Fibroblast of lung (primary cell): Measurements from ENCODE around the gene TANGO2. TPM values are rescaled to one million over a fixed set of nuclear protein-coding genes. Genes with fewer than 3 reads are reported as not detected.

ENCODE experiments used
- DNase-seq, 2 donors: peaks; one replicate each; pipeline versions ENCODE4 v3.0.0 to v3.0.0-alpha.2; 2010; ENCODE audit warnings: low read depth in 2 of 2
- H2AFZ ChIP-seq: 2 replicates; pipeline ENCODE4 v1.5.1; 2012; ENCODE audit warnings: low read length, control low read depth, inconsistent platforms
- H3K27ac ChIP-seq: 2 replicates; pipeline ENCODE4 v1.5.1; 2011; ENCODE audit warnings: low read length, control low read depth; ENCODE audit not compliant: insufficient read depth
- H3K27me3 ChIP-seq: 2 replicates; pipeline ENCODE4 v1.5.1; 2011; ENCODE audit warnings: mild to moderate bottlenecking, low read length; ENCODE audit not compliant: control insufficient read depth, insufficient read depth
- H3K36me3 ChIP-seq: 2 replicates; pipeline ENCODE4 v1.5.1; 2011; ENCODE audit warnings: low read length; ENCODE audit not compliant: control insufficient read depth, insufficient read depth
- H3K4me1 ChIP-seq: 2 replicates; pipeline ENCODE4 v1.5.1; 2011; ENCODE audit warnings: low read length; ENCODE audit not compliant: control insufficient read depth, insufficient read depth; ENCODE audit errors: extremely low read depth
- H3K4me2 ChIP-seq: 2 replicates; pipeline ENCODE4 v1.5.1; 2011; ENCODE audit warnings: low read length, control low read depth; ENCODE audit not compliant: insufficient read depth; ENCODE audit errors: extremely low read depth
- H3K4me3 ChIP-seq, 4 experiments: fragments of 200-600 bp in 1 of 4; sonication (generic) in 1 of 4; replicated peaks in 1 of 4; 2 replicates each; pipeline ENCODE4 v1.5.1; 2011 to 2016; ENCODE audit warnings: low read length in 4 of 4, low read depth in 3 of 4, mild to moderate bottlenecking in 3 of 4, control low read depth in 2 of 4, inconsistent platforms in 1 of 4, mixed read lengths in 1 of 4; ENCODE audit not compliant: insufficient read depth in 1 of 4; ENCODE audit errors: control extremely low read depth in 1 of 4
- H3K79me2 ChIP-seq: 2 replicates; pipeline ENCODE4 v1.5.1; 2012; ENCODE audit warnings: mild to moderate bottlenecking, low read length, inconsistent platforms; ENCODE audit not compliant: control insufficient read depth, insufficient read depth
- H3K9ac ChIP-seq: 2 replicates; pipeline ENCODE4 v1.5.1; 2011; ENCODE audit warnings: mild to moderate bottlenecking, low read length, control low read depth; ENCODE audit not compliant: insufficient read depth
- H3K9me3 ChIP-seq: 2 replicates; pipeline ENCODE4 v1.5.1; 2012; ENCODE audit warnings: low read depth, low read length; ENCODE audit not compliant: control insufficient read depth, insufficient read depth
- H4K20me1 ChIP-seq: 2 replicates; pipeline ENCODE4 v1.5.1; 2011; ENCODE audit warnings: low read length; ENCODE audit not compliant: control insufficient read depth, insufficient read depth; ENCODE audit errors: extremely low read depth
- CTCF ChIP-seq, 2 donors: IDR thresholded peaks in 1 of 2; conservative IDR thresholded peaks in 1 of 2; 1 replicate in 1 of 2; 2 replicates in 1 of 2; pipeline ENCODE4 v1.5.1; 2011 to 2012; ENCODE audit warnings: low read length in 2 of 2, control low read depth in 1 of 2, inconsistent platforms in 1 of 2, low read depth in 1 of 2, mild to moderate bottlenecking in 1 of 2
- EZH2 ChIP-seq: IDR thresholded peaks from 2 replicates; pipeline ENCODE4 v1.5.1; 2012; ENCODE audit warnings: low read length, control low read depth, mild to moderate bottlenecking; ENCODE audit errors: missing control alignments
- polyA plus RNA-seq, 2 donors: library from polyadenylated mRNA; depleted of rRNA in 1 of 2; stranded (reverse) in 1 of 2; unstranded in 1 of 2; fragments of >200 nt; gene quantifications; 2 replicates each; pipeline ENCODE4 v1.2.1, GENCODE V29; 2011 to 2012; ENCODE audit warnings: missing spikeins in 1 of 2
- total RNA-seq: library from RNA; depleted of rRNA; stranded (reverse); fragments of >200 nt; gene quantifications from 2 replicates; pipeline ENCODE4 v1.2.1, GENCODE V29; 2014

Gene TANGO2
- total and polyA plus RNA-seq, 2 donors (not counting 1 experiment from before 2014, with no cell fraction given): 28.3 to 52.8 TPM

GRCh38 chr22:19984851-19985811 lies 35.8 kb upstream of the TANGO2 start:
- H3K9ac ChIP-seq: no peak overlapping the region
- no peak for DNase-seq
- no peak overlapping the region for H3K4me3 ChIP-seq
- H3K27me3 ChIP-seq: no peaks in the 10 kb centered on the region
- H3K4me2 ChIP-seq: no peak overlapping the region
- H3K27ac ChIP-seq: no peak overlapping the region
- H3K9me3 ChIP-seq: no peaks in the 10 kb centered on the region
- H3K4me1 ChIP-seq: peaks cover 11% of the 10 kb centered on the region
- no peak overlapping the region for H2AFZ ChIP-seq
- H3K79me2 ChIP-seq: no peaks in the 10 kb centered on the region
- H4K20me1 ChIP-seq: no peaks in the 10 kb centered on the region
- TF ChIP-seq CTCF (conservative IDR thresholded peaks at IDR 0.05 in 1 of 2, IDR thresholded peaks at IDR 0.05 in 1 of 2; ENCODE audit: low read depth in 1 of 2, low read length in 2 of 2): no peak
- no peak for TF ChIP-seq EZH2
- peaks cover 3% of the 10 kb centered on the region for H3K36me3 ChIP-seq

- H4K20me1 ChIP-seq: no peaks in the 10 kb centered on the region
- TF ChIP-seq CTCF (conservative IDR thresholded peaks at IDR 0.05 in 1 of 2, IDR thresholded peaks at IDR 0.05 in 1 of 2; ENCODE audit: low read depth in 1 of 2, low read length in 2 of 2) (no peak), EZH2 (no peak)
- peaks cover 3% of the 10 kb centered on the region for H3K36me3 ChIP-seq
- H3K4me1 ChIP-seq: peaks cover 11% of the 10 kb centered on the region
- no peak for DNase-seq
- no peak overlapping the region for H3K9ac ChIP-seq
- H3K27ac ChIP-seq: no peak overlapping the region
- H3K4me3 ChIP-seq: peak overlapping the region; percentile 63 to 81 (median 67)
- peak overlapping the region; percentile 49 for H2AFZ ChIP-seq
- H3K9me3 ChIP-seq: no peaks in the 10 kb centered on the region
- H3K27me3 ChIP-seq: no peaks in the 10 kb centered on the region
- peak overlapping the region; percentile 93 for H3K4me2 ChIP-seq
- H3K79me2 ChIP-seq: no peaks in the 10 kb centered on the region
These were observed 34.9 kb upstream of the TANGO2 start for GRCh38 chr22:19986011-19986409.

GRCh38 chr22:19986410-19987341 lies 34.2 kb upstream of the TANGO2 start:
- H3K36me3 ChIP-seq: no peaks in the 10 kb centered on the region
- peak overlapping the region; percentile 58 for H3K9ac ChIP-seq
- H3K4me1 ChIP-seq: peaks cover 11% of the 10 kb centered on the region
- H3K4me3 ChIP-seq: peak overlapping the region; percentile 63 to 81 (median 67)
- no peaks in the 10 kb centered on the region for H3K79me2 ChIP-seq
- peak overlapping the region; percentile 93 for H3K4me2 ChIP-seq
- H2AFZ ChIP-seq: peak overlapping the region; percentile 50
- H3K27ac ChIP-seq: peak overlapping the region; percentile 50
- DNase-seq: peak; percentile 56 to 66
- H4K20me1 ChIP-seq: no peaks in the 10 kb centered on the region
- no peaks in the 10 kb centered on the region for H3K27me3 ChIP-seq
- no peak for TF ChIP-seq CTCF (conservative IDR thresholded peaks at IDR 0.05 in 1 of 2, IDR thresholded peaks at IDR 0.05 in 1 of 2; ENCODE audit: low read depth in 1 of 2, low read length in 2 of 2)
- H3K9me3 ChIP-seq: no peaks in the 10 kb centered on the region
